HG02763 (cell line): Measurements from ENCODE around the gene OR2C3.
"Not testable (repeated sequence)": the region's sequence is repeated elsewhere in the genome, so short reads cannot be mapped to it uniquely, and the experiment has no call there.

Experiments
- ATAC-seq: cut with Tn5 transposase; IDR thresholded peaks from one replicate; pipeline ENCODE4 v1.9.1; 2021; ENCODE audit warnings: mild to moderate bottlenecking, moderate library complexity; ENCODE audit not compliant: unreplicated experiment

OR2C3 gene

DNA sequence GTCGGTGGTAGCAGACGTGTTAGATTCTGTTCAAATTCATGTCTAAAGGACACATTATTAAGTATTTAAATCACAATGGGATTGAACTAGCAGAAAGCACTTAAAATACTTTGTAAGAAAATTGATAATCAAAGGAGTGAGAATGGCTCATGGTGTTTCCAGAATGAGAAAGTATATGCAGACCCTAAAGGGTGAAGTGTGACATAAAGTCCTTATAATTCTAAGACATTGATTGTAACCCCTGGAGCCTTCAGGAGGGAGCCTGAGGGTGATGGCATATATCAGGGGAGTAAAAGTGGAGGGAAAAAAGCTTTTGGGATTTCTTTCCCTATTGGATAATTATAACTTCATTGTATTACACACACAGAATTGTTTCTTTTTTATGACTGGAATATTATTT lies at the start of gene OR2C3:
TSS of gene OR2C3 (minus strand) at position 101 of the 400 bp plus-strand sequence. CDS start 3,929 bp downstream, outside the sequence.
- no peak for ATAC-seq

DNA sequence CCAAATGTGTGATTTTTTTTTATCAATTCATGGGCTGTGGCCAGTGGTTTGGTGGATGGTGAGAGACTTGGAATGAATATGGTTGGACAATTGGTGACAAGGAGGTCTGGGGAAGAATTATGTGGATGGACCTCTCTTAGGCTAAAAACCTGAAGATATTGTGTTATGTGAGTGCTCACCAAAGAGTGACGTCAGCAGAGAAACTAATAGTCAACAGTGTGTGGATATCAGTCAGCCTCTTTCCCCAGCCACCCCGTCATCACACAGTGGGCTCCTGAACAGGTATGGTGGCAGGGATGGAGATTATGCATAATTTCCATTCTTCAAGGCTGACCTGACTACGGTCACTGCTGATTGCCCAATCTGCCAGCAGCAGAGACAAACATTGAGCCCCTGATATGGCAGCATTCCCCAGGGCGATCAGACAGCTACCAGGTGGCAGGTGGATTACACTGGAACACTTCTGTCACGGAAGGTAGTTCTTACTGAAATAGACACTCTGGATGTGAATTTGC lies 42.8 kb upstream of the OR2C3 start:
- ATAC-seq = no peak

DNA sequence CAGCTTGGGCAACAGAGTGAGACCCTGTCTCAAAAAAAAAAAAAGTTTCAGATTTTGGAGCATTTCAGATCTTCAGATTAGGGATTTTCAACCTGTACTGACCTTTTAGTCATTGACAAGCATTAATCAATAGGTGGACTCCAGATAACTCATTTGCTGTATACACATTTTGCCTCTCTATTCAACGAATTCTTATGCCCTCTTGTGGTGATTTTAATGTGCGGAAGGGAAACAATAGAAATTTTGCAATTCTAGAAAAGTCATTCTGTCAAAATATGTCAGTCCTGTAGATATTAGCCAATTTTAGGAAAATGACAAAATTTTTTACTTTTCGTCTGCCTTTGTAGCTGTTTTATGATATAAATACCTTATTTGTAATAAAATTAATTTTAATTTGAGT lies 40.3 kb upstream of the OR2C3 start:
- ATAC-seq = no peak

DNA sequence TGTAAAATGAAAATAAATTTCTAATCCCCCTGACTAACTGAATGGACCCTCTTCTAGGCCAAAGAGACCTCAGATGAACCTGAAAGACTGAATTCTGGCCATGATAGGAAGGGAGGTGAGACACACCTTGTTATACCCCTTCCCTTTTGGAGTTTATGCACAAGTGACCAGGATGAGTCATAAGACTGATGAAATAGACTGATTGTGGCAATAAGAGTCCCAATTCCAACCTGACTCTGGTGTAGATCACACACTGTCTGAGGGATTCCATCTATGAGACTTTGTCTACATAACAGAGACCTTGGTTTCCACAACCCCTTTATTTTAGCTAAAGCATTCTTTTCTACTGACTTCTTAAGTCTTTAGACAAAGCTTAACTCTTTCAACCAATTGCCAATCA lies 38.4 kb upstream of the OR2C3 start:
- ATAC-seq = no peak

DNA sequence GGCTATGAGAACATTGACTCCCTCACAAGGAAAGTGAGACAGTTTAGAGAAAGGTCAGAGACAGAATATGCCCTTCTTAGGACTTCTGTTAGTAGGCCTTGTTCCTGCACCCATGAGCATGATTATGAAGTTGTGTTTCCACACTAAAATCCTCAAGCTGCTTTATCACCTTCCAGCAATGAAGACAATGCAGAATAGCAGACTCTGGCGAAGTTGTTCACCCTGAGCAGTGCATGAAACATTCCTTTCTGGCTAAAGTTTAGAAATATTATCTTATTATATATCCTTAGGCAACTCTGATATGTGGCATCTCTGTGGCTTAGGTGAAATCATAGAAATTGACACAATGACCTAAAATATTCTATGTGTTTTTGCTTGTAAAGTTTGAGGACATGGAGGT lies 38.0 kb upstream of the OR2C3 start:
- no peak for ATAC-seq

DNA sequence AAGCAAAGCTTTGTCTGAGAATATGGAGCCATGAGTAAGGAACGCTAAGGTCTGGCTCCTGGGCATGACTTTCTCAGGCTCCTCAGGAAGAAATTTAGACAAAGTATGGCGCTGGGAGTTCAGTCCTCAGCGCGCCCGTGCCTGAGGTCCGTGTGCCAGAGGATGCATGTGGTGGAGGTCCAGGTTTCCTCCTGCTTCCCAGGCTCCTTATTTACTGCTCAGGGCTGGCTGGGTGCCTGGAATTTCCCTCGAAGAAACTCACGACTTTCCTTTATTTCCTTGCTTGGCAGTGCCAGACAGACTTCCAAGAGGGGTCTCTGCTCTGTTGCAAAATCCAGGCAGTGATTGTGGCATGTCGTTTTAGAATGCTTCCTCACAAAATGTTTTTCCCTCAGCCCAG lies 26.0 kb upstream of the OR2C3 start:
- no peak for ATAC-seq

DNA sequence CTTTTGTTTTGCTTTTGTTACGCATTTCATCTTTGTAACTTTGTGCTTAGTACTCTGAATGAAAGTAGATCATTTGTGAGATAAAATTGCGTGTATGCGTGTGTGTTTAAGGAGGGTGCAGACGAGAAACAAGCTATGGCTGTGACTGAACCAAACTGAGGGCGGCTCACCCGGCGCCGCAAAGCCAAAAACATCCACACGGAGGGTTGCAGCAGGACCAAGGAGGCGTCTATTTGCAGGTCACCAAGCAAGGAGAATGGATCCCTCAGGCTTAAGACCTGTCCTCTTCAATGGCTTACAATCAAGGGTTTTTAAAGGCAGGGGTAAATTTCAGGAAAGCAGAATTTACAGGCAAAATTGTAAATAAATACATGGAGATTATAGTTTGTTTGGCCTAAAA lies 25.5 kb upstream of the OR2C3 start:
- ATAC-seq = no peak

DNA sequence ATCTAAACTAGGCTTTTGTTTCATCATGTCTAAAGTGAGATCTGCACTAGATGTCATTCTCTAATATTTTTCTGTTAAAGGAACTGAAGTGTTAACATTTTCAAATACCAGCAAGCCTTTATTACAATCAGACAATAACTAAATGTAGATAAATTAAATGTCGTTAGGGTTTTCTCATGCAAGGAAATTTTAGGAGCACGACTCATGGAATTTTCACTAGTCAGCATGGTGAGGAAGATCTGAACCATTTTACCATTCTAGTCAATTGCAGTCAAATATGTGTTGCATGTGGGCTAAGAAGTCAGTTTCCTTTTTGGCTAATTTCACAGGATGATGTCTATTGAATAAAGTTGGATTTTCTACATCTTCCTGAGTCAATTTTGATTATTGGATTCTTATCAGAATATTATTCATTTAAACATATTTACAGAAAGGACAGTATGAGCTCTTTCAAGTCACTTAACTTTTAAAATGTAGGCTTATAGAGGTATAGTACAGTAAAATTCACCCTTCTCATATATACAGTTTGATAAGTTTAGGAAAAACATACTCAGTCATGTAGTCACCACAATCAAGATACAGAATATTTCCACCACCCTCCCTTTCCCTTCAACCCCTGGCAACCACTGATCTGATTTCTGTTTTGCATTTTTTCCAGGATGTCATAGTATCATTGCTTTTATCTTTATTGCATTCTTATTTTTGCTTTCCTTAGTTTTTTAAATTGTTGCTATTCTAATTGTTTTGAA lies 21.9 kb upstream of the OR2C3 start:
- no peak for ATAC-seq

DNA sequence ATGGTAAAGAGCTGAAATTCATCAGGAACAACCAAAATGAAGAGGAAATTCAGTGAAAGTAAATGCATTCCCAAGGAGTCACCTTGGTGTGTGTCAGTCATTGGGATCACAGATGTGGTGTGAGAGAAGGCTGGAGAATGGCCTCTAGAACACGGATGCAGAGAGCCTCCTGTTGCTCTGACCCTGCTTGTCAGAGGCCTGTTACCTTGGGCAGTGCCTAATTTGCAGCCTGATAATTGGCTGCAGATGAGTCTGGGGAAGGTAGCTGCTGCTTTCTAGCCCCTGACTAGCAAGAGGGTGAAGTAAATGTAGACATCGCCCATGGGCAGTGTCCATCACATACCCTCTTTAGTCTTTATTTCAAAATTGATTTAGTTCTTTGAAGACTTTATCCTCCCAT lies 16.0 kb upstream of the OR2C3 start:
- ATAC-seq = no peak

DNA sequence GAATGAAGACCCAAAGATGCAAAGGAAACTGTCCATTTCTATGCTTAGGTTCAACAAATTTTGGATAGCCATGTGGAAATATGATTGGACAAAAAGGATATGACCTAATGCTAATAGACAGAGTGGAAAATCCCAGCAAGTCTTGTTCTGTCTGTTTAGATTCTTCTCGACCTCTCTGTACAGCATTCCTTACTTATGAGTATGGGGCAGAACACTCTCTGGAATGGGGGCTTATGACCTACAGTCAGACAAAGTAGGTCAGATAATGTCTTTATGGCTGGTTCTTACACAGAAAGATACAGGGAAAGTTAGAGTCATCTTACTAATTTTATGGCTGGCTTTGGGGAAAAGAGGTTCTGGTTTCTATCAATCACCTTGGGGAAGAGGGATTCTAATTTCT lies 15.5 kb upstream of the OR2C3 start:
- ATAC-seq = no peak

DNA sequence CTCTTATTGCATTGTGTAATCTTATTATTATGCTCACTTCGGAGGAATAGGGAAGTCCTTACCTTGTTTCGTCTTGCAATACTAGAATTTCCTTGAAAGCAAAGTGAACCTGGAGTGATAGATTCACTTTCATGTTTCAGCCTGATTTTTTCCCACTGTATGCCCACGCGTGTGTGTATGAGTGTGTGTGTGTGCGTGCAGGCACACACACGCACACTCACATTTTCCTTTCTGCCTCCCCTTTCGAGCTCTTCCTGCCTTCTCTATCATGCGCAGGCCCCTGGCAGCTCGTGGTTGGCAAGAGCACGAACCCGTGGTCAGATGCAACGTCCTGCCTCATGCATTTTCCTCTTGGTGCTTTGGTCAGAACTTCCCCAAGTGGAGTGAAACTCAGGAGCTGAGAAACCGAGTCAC lies 12.5 kb upstream of the OR2C3 start, which contains the start of gene GCSAML:
TSS of gene GCSAML (plus strand) at position 366 of the 414 bp plus-strand sequence. CDS start 58 bp downstream, outside the sequence.
- no peak for ATAC-seq

DNA sequence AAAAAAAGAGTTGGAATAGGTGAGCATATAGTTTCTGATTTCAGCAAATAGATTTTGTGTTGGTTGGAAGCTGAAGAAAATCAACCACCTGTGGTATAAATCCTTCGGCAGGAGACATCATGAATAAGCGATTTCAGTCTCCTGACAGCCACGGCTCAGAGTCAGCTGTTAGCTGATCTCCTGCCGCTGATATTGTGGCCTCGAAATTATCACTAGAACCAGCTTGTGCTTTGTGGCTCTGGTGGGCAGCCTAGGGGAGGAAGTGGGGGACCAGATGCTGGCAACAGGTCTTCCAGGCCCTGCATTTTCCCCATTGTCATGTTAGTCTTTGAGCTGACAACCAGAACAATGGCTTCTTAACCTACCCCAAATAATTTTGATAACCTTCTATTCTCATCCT lies 11.9 kb upstream of the OR2C3 start:
- no peak for ATAC-seq

DNA sequence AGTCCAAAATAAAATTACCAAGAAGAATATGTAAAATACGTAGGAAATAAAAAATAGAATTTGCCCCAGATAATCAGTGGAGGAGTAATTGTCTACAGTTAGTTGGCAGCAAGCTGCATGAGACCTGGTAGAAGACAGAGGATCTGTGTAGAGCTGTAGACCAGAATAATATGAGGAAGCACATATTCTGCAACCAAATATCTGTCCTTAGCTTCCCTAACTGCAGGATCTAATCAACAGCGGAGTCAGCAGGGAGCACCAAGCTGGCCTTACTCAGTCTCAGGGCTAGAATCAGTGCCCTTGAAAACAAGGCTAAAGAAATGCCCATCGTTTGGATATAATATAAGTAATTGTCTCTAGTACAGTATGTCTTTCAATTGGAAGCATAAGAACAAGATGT lies 6.6 kb upstream of the OR2C3 start:
- no peak for ATAC-seq

DNA sequence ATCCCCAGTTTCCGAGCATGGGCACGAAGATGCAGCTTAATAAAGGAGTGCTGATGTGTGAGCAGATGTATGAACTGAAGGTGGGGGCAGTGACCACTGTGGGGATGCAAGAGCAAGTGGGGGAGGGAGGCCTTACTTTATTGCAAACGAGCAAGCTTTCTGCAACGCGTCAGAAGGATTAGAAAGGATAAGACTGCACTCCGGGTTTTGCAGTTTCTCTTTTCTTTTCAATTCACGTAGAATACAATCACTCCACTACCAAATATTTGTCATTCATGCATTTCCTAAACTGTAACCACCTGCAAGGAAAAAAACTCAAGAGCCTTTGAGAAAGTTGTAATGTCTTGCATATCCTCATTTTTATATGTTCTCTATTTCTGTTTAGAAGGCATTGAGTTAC lies 4.3 kb upstream of the OR2C3 start:
- no peak for ATAC-seq

DNA sequence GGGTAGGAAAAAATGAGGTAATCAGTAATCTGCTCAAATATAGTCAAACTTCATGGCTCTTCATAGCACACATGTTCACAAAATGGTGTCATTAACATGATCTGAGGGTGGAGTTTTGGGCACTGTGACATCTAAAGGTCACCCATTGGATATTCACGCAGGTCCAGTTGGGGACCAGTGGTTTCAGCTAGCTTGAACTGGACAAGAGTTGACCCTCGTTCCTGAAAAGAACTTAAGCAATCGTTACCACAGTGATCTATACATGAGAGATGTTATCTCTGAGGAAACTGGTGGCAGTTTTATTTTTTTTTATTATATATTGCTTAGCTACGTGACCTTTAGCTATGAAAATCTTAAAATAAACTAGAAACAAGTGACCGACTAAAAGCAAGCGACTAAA lies 3.0 kb upstream of the OR2C3 start:
- no peak for ATAC-seq

DNA sequence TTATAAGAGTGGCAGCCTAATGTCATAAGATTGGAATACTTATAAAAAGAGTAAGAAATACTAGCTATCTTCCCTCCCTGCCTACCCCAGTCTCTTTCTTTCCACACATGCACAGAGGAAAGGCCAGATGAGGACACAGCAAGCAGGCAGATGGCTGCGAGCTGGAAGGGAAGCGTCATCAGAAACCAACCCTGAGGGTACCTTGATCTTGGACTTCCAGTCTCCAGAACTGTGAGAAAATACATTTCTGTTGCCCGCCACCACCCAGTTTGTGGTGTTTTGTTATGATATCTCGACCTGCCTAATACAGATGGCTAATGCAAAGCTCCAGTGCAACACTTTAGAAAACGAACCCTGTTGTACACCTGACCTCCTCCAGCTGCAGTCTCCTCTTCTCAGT lies 2.3 kb upstream of the OR2C3 start:
- ATAC-seq = no peak

DNA sequence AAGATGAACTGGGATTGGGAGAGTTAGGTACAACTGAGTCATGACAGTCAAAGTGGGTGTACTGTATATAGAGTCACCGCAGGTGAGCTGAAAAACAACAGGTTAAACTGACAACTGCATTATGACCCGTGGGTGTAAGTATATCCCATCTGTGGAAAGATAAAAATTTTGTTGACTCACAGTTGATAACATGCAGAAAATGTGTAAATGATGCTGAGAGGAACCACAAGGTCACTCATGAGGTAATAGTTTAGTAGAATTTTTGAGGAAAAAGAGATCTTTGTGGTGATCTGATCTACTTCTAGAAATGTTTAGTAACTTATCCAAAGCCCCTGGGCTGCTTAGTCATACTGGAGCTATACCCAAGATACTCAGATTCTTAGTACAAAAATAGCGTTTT lies 838 bp downstream of the OR2C3 start:
- no peak for ATAC-seq

DNA sequence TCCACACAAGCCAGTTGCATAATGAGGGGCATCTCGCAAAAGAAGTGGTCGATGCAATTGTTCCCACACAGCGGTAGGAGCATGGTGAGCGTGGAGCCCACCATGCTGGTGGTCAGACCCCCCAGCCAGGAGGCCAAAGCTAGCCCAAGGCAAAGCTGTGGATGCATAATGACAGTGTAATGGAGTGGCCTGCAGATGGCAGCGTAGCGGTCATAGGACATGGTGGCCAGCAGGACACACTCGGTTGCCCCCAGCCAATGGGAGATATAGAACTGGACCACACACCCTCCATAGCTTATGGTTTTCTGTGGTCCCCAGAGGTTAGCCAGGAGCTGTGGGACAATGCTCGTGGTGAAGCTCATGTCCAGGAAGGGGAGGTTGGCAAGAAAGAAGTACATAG lies 4.3 kb downstream of the OR2C3 start:
- no peak for ATAC-seq

DNA sequence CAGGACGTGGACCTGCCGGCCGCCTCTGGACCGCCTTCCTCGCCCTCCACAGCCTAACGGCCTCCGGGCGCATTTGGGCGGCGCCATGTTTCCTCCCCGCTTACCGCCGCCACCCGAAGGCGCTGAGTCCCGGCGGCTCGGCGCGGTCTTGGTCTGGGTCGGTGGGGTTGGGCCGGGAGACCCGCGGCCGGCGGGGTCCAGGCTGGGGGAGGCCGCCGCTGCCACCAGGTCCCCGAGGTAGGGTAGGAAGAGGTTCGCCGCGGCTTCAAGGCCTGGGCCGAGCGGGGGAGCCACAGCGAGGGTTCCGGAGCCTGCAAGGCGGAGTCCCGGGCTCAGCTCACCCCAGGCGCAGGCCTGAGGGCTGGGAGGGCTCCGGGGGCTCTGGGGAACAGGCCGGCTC lies 5.5 kb downstream of the OR2C3 start:
- ATAC-seq = no peak

DNA sequence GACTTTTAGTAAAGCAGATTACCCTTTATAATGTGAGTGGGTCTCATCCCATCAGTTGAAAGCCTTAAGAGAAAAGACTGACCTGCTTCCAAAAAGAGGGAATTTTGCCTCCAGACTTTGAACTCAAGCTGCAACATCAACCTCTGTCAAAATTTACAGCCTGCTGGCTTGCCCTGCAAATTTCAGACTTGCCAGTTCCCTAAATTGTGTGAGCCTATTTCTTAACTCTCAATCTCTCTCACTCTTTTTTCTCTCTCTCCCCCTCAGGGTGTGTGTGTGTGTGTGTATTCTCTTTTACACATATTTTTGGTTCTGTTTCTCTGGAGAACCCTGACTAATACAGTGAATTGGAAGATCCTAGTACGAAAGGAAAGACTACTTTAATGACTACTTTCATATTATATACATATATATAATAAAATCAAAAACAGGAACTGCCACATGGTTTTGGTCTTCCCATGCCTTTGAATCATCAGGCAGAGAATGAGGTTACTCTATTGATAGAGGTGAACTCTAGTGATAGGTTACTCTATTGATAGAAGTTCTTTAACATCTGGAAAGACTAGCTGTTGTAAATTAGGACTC lies 6.4 kb downstream of the OR2C3 start:
- no peak for ATAC-seq

DNA sequence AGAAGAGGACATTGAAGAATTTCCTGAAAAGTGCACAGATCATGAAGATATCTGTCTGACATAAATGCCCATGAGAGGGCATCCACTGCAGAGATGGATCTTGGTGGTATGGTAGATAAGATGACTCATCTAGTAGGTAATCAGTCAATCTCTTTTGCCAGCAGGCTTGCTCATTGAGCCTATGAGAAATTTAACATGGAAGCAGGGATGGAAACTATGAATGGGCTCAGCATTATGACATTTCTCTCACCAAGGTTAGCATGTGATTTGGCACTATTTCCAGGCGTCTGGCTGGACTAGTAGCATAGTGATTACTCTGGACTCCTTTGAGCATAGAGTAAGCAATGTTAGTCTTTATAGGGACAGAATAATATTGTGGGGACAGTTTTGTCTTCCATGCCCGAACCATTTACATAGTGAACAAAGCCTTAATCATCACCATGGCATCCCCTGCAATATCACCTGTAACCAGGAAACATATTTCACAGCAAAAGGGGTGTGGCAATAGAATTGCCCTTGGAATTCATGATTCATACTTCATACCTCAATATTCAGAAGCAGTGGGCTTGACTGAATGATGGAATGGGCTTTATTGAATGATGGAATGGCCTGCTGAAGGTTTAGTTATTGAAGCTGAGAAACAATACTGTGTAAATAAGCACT lies 7.3 kb downstream of the OR2C3 start:
- ATAC-seq = no peak

DNA sequence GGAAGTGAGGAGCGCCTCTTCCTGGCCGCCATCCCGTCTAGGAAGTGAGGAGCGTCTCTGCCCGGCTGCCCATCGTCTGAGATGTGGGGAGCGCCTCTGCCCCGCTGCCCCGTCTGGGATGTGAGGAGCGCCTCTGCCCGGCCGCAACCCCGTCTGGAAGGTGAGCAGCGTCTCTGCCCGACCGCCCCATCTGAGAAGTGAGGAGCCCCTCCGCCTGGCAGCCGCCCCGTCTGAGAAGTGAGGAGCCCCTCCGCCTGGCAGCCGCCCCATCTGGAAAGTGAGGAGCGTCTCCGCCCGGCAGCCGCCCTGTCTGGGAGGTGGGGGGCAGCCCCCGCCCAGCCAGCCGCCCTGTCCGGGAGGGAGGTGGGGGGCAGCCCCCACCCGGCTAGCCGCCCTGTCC lies 14.4 kb downstream of the OR2C3 start:
- not testable (repeated sequence) for ATAC-seq
